Mesendoderm (in vitro differentiated cells): ENCODE data around the gene TEX29.

Source experiments
- DNase-seq: peaks from one replicate; pipeline ENCODE4 v3.0.0; 2013
- H2AK5ac ChIP-seq: 2 replicates; pipeline ENCODE4 v1.6.1; 2013; ENCODE audit warnings: low read length, inconsistent platforms
- H2BK120ac ChIP-seq: 2 replicates; pipeline ENCODE4 v1.6.1; 2013; ENCODE audit warnings: low read depth, mild to moderate bottlenecking, low read length, moderate library complexity, mixed read lengths
- H2BK15ac ChIP-seq: replicated peaks from 2 replicates; pipeline ENCODE4 v1.6.1; 2013; ENCODE audit warnings: low read depth, mild to moderate bottlenecking, moderate library complexity
- H2BK5ac ChIP-seq: 2 replicates; pipeline ENCODE4 v1.6.1; 2013; ENCODE audit warnings: low read length, inconsistent platforms
- H3K18ac ChIP-seq: 2 replicates; pipeline ENCODE4 v1.6.1; 2013; ENCODE audit warnings: mild to moderate bottlenecking, low read length, mixed read lengths
- H3K23ac ChIP-seq: one replicate; pipeline ENCODE4 v1.6.1; 2013; ENCODE audit warnings: low read length
- H3K27ac ChIP-seq: 2 replicates; pipeline ENCODE4 v1.5.1; 2013; ENCODE audit warnings: low read depth, mild to moderate bottlenecking, inconsistent platforms, low read length, moderate library complexity
- H3K27me3 ChIP-seq: 2 replicates; pipeline ENCODE4 v1.6.1; 2013; ENCODE audit warnings: low read length, control low read depth, mild to moderate bottlenecking, inconsistent platforms; ENCODE audit not compliant: insufficient read depth, poor library complexity
- H3K36me3 ChIP-seq: 2 replicates; pipeline ENCODE4 v1.6.1; 2013; ENCODE audit warnings: low read length, inconsistent platforms; ENCODE audit not compliant: control insufficient read depth, insufficient read depth
- H3K4ac ChIP-seq: one replicate; pipeline ENCODE4 v1.6.1; 2013; ENCODE audit warnings: low read depth, mild to moderate bottlenecking, low read length, moderate library complexity
- H3K4me1 ChIP-seq: 2 replicates; pipeline ENCODE4 v1.6.1; 2013; ENCODE audit warnings: low read depth, low read length, inconsistent platforms; ENCODE audit not compliant: control insufficient read depth
- H3K4me2 ChIP-seq: 2 replicates; pipeline ENCODE4 v1.6.1; 2013; ENCODE audit warnings: low read length
- H3K4me3 ChIP-seq: 2 replicates; pipeline ENCODE4 v1.5.1; 2013; ENCODE audit warnings: mild to moderate bottlenecking, low read length
- H3K56ac ChIP-seq: one replicate; pipeline ENCODE4 v1.6.1; 2013; ENCODE audit warnings: low read length
- H3K79me1 ChIP-seq: 2 replicates; pipeline ENCODE4 v1.6.1; 2013; ENCODE audit warnings: low read length, inconsistent platforms
- H3K79me2 ChIP-seq: 2 replicates; pipeline ENCODE4 v1.6.1; 2013; ENCODE audit warnings: mild to moderate bottlenecking, low read length; ENCODE audit not compliant: control insufficient read depth, insufficient read depth
- H3K9ac ChIP-seq: 2 replicates; pipeline ENCODE4 v1.6.1; 2013; ENCODE audit warnings: low read length, inconsistent platforms
- H4K5ac ChIP-seq: one replicate; pipeline ENCODE4 v1.6.1; 2013; ENCODE audit warnings: low read length
- H4K8ac ChIP-seq: one replicate; pipeline ENCODE4 v1.6.1; 2013; ENCODE audit warnings: low read depth, mild to moderate bottlenecking, control low read depth, low read length, moderate library complexity
- WGBS: extraction: QIAGEN DNeasy Blood & Tissue Kit; methylation state at CpG from one replicate; pipeline ENCODE4 v1.1.7; 2013; ENCODE audit warnings: low lambda C conversion rate, missing lambda C conversion rate; ENCODE audit not compliant: insufficient coverage; ENCODE audit errors: extremely low coverage; 5-methylcytosine and 5-hydroxymethylcytosine counted together

Gene TEX29

DNA sequence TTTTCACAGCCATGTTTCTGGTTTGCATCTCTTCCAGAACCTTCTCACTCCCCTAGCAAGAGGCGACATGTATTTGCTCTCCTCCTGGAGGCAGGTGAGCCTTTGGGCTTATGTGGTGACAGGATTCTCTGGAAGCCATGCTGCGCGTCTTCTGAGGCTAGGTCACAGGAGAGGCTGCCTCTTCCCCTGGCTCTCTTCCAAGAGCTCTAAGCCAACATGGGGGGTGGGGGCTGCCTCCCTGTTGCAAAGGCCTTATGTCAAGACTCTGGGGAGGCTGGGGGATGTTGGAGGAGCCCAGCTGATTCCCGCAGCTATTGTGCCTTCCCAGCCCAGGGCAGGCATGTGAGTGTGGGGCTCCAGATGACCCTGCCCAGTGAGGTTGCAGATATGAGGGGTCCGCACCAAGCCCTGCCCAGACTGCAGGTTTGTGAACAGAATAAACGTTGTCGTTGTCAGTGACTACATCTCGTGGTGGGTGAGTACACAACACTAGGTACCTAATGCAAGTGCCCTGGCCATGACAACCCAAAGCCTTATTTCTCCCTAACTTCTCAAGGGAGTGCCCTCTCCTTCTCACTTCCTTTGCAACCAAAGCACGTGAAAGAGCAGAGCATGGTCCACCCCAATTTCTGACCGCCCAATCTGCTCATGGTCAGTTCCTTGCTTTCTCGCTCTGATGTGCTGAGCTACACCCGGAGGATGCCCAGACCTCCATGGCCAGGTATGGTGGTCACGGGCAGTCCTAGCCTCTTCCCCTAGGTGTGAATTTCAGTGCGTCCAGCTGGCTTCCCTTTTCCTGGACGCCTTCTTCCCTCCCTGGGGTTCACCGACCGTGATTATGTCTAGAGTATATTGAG is 44.9 kb downstream of the TEX29 start:
- Histone ChIP-seq H2BK15ac (no peak overlapping the region), H3K4me1 (no peaks in the 10 kb centered on the region), H2BK5ac (no peak overlapping the region), H3K4me3 (no peak overlapping the region), H3K27me3 (no peaks in the 10 kb centered on the region), H3K23ac (no peak overlapping the region), H3K9ac (no peak overlapping the region), H4K5ac (no peak overlapping the region), H4K8ac (no peak overlapping the region), H3K79me1 (no peaks in the 10 kb centered on the region), H2BK120ac (no peak overlapping the region), H3K27ac (no peak overlapping the region), H3K56ac (no peak overlapping the region), H3K79me2 (no peaks in the 10 kb centered on the region), H3K4me2 (no peak overlapping the region), H3K36me3 (no peaks in the 10 kb centered on the region), H2AK5ac (no peak overlapping the region), H3K4ac (no peak overlapping the region), H3K18ac (no peak overlapping the region)
- no CpG with 5 or more reads among the region's 17 CpGs for WGBS
- DNase-seq = no peak

- H3K23ac ChIP-seq = no peak overlapping the region
- H3K79me2 ChIP-seq = no peaks in the 10 kb centered on the region
- no peak overlapping the region for H2AK5ac ChIP-seq
- H3K9ac ChIP-seq = no peak overlapping the region
- H3K56ac ChIP-seq = no peak overlapping the region
- no peak overlapping the region for H2BK5ac ChIP-seq
- H3K4me3 ChIP-seq = no peak overlapping the region
- no peaks in the 10 kb centered on the region for H3K36me3 ChIP-seq
- H3K4ac ChIP-seq = no peak overlapping the region
- no peak overlapping the region for H2BK120ac ChIP-seq
- no peak for DNase-seq
- H4K8ac ChIP-seq = no peak overlapping the region
- no peak overlapping the region for H2BK15ac ChIP-seq
- H4K5ac ChIP-seq = no peak overlapping the region
- no peak overlapping the region for H3K18ac ChIP-seq
- WGBS = no CpG with 5 or more reads among the region's 2 CpGs
- H3K79me1 ChIP-seq = no peaks in the 10 kb centered on the region
- no peak overlapping the region for H3K4me2 ChIP-seq
- no peak overlapping the region for H3K27ac ChIP-seq
- H3K4me1 ChIP-seq = no peaks in the 10 kb centered on the region
- no peaks in the 10 kb centered on the region for H3K27me3 ChIP-seq
Measured at GRCh38 chr13:111367340-111367739, 46.9 kb downstream of the TEX29 start.

DNA sequence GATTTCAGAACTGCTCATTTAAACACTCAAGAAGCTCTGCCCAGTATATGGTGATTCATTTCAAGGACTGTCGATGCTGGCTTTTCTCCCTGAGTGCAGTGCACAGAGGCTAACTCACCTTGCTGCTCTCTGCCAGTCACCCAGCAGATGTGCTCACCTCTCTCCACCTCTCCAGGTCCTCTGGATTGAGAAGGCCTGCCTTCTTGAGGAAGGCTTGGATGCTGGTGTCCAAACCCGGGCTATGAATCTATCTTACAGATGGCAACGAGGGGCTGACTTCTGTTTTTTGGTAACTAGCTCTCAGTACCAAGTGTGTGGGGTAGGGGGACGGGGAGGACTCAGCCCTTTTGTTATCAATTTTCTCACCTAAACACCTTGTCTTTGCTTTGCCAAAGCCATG is 47.6 kb downstream of the TEX29 start:
- Histone ChIP-seq H3K79me1 (no peaks in the 10 kb centered on the region), H3K4ac (no peak overlapping the region), H4K8ac (no peak overlapping the region), H3K4me3 (no peak overlapping the region), H3K27ac (no peak overlapping the region), H2AK5ac (no peak overlapping the region), H3K23ac (no peak overlapping the region), H2BK120ac (no peak overlapping the region), H4K5ac (no peak overlapping the region), H3K56ac (no peak overlapping the region), H3K9ac (no peak overlapping the region), H3K18ac (no peak overlapping the region), H3K79me2 (no peaks in the 10 kb centered on the region), H3K27me3 (no peaks in the 10 kb centered on the region), H3K4me1 (no peaks in the 10 kb centered on the region), H2BK5ac (no peak overlapping the region), H3K36me3 (no peaks in the 10 kb centered on the region), H2BK15ac (no peak overlapping the region), H3K4me2 (no peak overlapping the region)
- no CpG with 5 or more reads among the region's 4 CpGs for WGBS
- DNase-seq = no peak

GRCh38 chr13:111370147-111370546 is 49.7 kb downstream of the TEX29 start:
- H3K79me1 ChIP-seq = no peaks in the 10 kb centered on the region
- H3K18ac ChIP-seq = no peak overlapping the region
- no peak overlapping the region for H3K27ac ChIP-seq
- H4K5ac ChIP-seq = no peak overlapping the region
- no peaks in the 10 kb centered on the region for H3K4me1 ChIP-seq
- H3K4me2 ChIP-seq = no peak overlapping the region
- no peak for DNase-seq
- H3K27me3 ChIP-seq = no peaks in the 10 kb centered on the region
- H2BK5ac ChIP-seq = no peak overlapping the region
- no peak overlapping the region for H3K23ac ChIP-seq
- no peak overlapping the region for H4K8ac ChIP-seq
- H2AK5ac ChIP-seq = no peak overlapping the region
- no peak overlapping the region for H3K9ac ChIP-seq
- no peak overlapping the region for H3K4me3 ChIP-seq
- no peaks in the 10 kb centered on the region for H3K79me2 ChIP-seq
- no CpG with 5 or more reads among the region's 5 CpGs for WGBS
- H2BK120ac ChIP-seq = no peak overlapping the region
- H2BK15ac ChIP-seq = no peak overlapping the region
- H3K4ac ChIP-seq = no peak overlapping the region
- no peak overlapping the region for H3K56ac ChIP-seq
- no peaks in the 10 kb centered on the region for H3K36me3 ChIP-seq

GRCh38 chr13:111370570-111371535 is 50.4 kb downstream of the TEX29 start:
- H2BK5ac ChIP-seq = no peak overlapping the region
- no peak for DNase-seq
- H4K8ac ChIP-seq = no peak overlapping the region
- no peak overlapping the region for H4K5ac ChIP-seq
- H3K9ac ChIP-seq = no peak overlapping the region
- H2BK15ac ChIP-seq = no peak overlapping the region
- no peak overlapping the region for H3K18ac ChIP-seq
- no peak overlapping the region for H3K56ac ChIP-seq
- no peak overlapping the region for H3K27ac ChIP-seq
- no peak overlapping the region for H3K4me3 ChIP-seq
- WGBS = no CpG with 5 or more reads among the region's 29 CpGs
- H3K79me2 ChIP-seq = no peaks in the 10 kb centered on the region
- H3K27me3 ChIP-seq = no peaks in the 10 kb centered on the region
- no peaks in the 10 kb centered on the region for H3K36me3 ChIP-seq
- H3K4ac ChIP-seq = no peak overlapping the region
- no peak overlapping the region for H2AK5ac ChIP-seq
- H2BK120ac ChIP-seq = no peak overlapping the region
- no peaks in the 10 kb centered on the region for H3K4me1 ChIP-seq
- no peaks in the 10 kb centered on the region for H3K79me1 ChIP-seq
- no peak overlapping the region for H3K4me2 ChIP-seq
- no peak overlapping the region for H3K23ac ChIP-seq
